Measurements from ENCODE around the gene TINAG. TPM values are rescaled to one million over a fixed set of nuclear protein-coding genes. Genes with fewer than 3 reads are reported as not detected.

The TINAG gene, protein sequence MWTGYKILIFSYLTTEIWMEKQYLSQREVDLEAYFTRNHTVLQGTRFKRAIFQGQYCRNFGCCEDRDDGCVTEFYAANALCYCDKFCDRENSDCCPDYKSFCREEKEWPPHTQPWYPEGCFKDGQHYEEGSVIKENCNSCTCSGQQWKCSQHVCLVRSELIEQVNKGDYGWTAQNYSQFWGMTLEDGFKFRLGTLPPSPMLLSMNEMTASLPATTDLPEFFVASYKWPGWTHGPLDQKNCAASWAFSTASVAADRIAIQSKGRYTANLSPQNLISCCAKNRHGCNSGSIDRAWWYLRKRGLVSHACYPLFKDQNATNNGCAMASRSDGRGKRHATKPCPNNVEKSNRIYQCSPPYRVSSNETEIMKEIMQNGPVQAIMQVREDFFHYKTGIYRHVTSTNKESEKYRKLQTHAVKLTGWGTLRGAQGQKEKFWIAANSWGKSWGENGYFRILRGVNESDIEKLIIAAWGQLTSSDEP
- polyA plus RNA-seq = not detected

- H3K27ac ChIP-seq (ENCODE audit: low read depth, low read length) = no peak within 1 kb of the TSS
- WGBS, 3 donors = 79 to 85% (median 83%) methylated on average over 10 of the region's 10 CpGs
These were observed at the start of gene TINAG for GRCh38 chr6:54308289-54308985. TINAG (plus strand) TSS chr6:54308441; CDS start chr6:54308551, 110 bp downstream.

- H3K27ac ChIP-seq (ENCODE audit: low read depth, low read length) = no peak overlapping the region
These were observed 48.2 kb upstream of the TINAG start for GRCh38 chr6:54260025-54260424.

DNA sequence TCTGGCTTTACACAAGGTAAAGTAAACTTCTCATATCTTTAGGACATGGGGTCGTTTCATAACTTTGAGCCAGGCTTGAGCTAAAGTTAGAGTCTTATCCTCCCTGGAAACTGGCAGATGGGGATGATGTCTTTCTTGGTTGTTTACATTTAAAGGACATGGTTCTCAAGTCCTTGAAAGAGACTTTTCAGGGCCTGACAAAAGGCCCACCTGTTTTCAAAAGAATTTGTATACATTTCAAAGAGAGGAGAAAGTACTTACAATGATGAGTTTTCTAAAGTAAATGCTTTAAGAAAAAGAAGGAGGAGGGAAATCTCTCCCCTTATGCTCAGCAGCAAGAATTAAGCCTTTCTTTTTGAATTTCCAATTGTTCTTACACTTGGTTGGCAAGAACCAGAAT, 45.7 kb upstream of the TINAG start:
- no peak overlapping the region for H3K27ac ChIP-seq (ENCODE audit: low read depth, low read length)
- 29 to 48% (median 48%) methylated on average over 1 of the region's 1 CpG for WGBS, 3 donors

GRCh38 chr6:54262971-54263370, 45.3 kb upstream of the TINAG start:
- no peak overlapping the region for H3K27ac ChIP-seq (ENCODE audit: low read depth, low read length)
- WGBS, 3 donors = 36 to 72% (median 68%) methylated on average over 2 of the region's 2 CpGs

DNA sequence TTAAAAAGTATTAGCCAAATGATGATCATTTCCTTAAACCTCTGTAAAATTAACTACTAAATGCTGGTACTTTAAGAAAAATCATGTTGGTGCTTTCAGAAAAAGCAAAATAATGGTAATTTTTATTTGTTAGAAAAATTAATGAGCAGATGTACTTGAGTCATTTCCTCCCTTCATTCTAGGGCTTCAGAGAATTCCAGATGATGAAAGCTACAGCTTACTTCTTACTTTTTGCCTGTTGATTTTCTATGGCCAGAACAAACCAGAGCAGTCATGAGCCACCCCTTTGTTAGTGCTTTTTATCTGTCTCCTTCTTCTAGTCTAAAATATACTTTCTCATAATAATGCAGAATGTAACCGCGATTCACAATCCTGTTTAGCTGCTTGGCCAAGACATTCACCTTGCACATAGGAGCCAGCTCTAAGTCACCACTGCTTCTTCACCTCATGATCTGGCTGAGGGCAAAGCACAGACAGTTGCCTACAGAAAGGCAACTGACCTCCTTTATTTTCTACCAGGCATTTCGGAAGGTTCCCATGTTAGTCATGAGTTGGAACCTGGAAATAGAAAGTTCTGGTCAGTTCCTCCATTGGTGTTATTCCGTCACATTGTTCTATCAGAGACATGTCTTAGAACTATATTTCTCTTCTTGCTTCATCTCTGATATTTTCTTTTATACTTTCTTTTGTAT, 43.5 kb upstream of the TINAG start:
- 93 to 96% (median 94%) methylated on average over 4 of the region's 4 CpGs for WGBS, 3 donors

GRCh38 chr6:54266400-54266923, 41.8 kb upstream of the TINAG start:
- H3K27ac ChIP-seq (ENCODE audit: low read depth, low read length) = no peak overlapping the region
- WGBS, 3 donors = 58 to 73% (median 72%) methylated on average over 5 of the region's 5 CpGs

More for the DNA sequence above, 43.5 kb upstream of the TINAG start:
- H3K27ac ChIP-seq (ENCODE audit: low read depth, low read length) = no peak overlapping the region

- WGBS, 3 donors = 18 to 45% (median 40%) methylated on average over 2 of the region's 2 CpGs
- H3K27ac ChIP-seq (ENCODE audit: low read depth, low read length) = no peak overlapping the region
These were observed 40.4 kb upstream of the TINAG start for GRCh38 chr6:54267798-54268197.

- H3K27ac ChIP-seq (ENCODE audit: low read depth, low read length) = no peak overlapping the region
- WGBS, 3 donors = 81 to 93% (median 89%) methylated on average over 6 of the region's 6 CpGs
These were observed 34.9 kb upstream of the TINAG start for GRCh38 chr6:54273214-54273820.

GRCh38 chr6:54274383-54274782, 33.9 kb upstream of the TINAG start:
- H3K27ac ChIP-seq (ENCODE audit: low read depth, low read length) = no peak overlapping the region

DNA sequence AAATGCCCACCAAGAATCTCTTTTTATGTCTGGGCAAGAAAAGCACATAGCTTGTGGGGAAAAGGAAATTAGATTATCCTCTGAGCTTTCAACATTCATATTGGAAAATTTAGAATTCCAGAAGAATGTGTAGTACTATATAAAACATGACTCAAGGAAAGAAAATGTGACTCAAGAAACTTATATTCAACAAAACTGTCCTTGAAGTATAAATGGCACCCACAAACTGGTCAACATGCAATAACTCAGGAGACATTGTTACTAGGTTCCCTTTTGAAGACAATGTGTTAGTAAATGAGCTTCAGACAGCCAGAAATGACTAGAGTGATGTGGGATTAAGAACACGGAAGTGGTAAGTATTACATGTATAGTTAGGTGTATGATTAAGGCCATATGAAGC, 26.1 kb upstream of the TINAG start:
- WGBS, 3 donors = 78 to 95% (median 86%) methylated on average over 1 of the region's 1 CpG
- no peak overlapping the region for H3K27ac ChIP-seq (ENCODE audit: low read depth, low read length)

GRCh38 chr6:54284161-54284860, 23.9 kb upstream of the TINAG start:
- H3K27ac ChIP-seq (ENCODE audit: low read depth, low read length) = no peak overlapping the region
- 78 to 79% (median 78%) methylated on average over 3 of the region's 3 CpGs for WGBS, 3 donors

DNA sequence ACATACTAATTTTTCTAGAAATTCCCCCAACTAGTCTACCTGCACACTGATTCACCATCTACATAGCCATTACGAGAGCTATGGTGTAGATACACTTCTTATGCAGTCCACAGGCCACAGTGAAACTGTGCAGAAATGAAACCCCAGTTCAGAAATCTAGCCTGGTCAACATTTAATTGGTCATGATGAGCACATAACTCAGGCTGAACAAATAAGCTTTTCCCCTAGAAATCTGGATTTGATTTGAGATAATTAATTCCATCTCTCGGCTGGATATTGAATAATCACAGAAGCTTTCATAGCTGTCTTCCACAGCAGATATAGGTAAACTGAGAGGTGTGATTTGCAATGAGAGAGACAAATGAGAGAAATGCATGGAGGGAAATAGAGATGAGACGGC, 22.6 kb upstream of the TINAG start:
- H3K27ac ChIP-seq (ENCODE audit: low read depth, low read length) = no peak overlapping the region
- WGBS, 3 donors = 69 to 85% (median 77%) methylated on average over 3 of the region's 3 CpGs

DNA sequence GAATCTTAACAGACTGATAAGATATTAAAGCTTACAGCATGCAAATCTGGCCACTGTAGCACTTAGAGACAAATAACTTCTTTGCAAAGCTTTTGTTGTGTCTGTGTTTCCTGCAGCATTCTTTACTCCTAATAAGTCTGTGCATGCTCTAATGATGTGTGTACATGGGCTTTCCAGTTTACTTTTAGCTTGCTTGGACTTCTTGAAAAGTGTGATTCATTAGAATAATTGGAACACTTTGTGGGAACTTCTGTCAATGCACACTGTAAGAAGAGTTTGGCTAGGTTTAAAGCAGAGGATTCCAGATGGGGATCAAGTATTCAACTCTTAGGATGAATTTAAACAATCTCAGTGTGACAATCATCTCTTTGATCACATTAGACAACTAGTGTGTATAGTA, 22.1 kb upstream of the TINAG start:
- no peak overlapping the region for H3K27ac ChIP-seq (ENCODE audit: low read depth, low read length)

DNA sequence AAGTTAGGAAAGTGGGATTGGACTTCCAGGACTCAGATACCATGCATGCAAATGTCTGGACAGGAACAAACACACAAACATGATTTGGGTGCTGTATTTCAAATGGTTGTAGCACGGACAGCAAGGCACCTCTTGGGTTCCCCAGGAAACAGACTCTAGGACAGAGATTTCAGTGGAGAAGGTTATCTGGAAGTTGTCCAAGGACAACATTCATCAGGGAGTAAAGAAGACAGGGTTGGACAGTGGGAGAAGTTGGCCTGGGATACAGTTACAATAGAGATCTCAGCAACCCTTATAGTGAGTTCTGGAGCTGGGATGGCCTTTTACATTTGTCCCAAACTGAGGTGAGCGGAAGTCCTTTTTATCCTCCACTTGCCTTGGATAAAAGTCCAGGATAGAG, 19.8 kb upstream of the TINAG start:
- 82 to 97% (median 88%) methylated on average over 2 of the region's 2 CpGs for WGBS, 3 donors
- H3K27ac ChIP-seq (ENCODE audit: low read depth, low read length) = no peak overlapping the region

DNA sequence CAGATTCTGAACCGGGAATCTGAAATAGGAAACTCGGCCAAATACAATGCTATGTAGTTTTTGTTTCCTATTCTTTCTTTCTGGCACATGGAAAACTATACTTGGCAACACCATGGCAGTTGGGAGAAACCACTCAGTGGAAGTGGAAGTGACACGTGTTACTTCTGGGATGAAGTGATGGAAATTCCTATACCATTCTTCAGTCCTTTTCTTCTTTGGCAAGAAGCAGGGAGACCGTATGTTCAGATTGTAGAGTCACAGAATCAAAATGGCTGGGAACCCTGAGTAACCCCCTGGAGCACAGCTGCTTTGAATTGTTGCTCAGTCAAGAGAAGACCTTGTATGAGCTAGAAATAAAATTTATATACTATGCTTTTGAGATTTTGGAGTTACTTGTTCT, 18.8 kb upstream of the TINAG start:
- no peak overlapping the region for H3K27ac ChIP-seq (ENCODE audit: low read depth, low read length)
- 76 to 78% (median 77%) methylated on average over 4 of the region's 4 CpGs for WGBS, 3 donors

DNA sequence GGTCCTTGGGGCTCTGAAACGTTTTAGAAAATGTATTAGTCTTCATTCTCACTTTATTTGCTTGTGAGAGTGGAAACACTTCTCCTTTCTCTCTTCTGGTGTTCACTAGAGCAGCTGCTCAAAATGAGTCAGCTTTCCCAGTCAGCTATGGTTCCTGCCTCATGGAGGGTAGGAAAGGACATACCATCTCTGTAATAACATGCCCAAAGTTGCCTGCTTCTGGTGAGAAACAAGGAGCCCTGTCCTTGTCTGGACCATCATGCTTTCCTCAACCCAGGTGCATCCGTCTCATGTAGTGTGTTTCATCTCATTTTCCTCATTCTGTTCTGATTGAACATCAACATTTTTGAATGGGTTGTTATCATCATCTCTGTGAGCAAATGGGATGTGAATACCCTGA, 17.1 kb upstream of the TINAG start:
- 44 to 46% (median 44%) methylated on average over 2 of the region's 2 CpGs for WGBS, 3 donors
- no peak overlapping the region for H3K27ac ChIP-seq (ENCODE audit: low read depth, low read length)

DNA sequence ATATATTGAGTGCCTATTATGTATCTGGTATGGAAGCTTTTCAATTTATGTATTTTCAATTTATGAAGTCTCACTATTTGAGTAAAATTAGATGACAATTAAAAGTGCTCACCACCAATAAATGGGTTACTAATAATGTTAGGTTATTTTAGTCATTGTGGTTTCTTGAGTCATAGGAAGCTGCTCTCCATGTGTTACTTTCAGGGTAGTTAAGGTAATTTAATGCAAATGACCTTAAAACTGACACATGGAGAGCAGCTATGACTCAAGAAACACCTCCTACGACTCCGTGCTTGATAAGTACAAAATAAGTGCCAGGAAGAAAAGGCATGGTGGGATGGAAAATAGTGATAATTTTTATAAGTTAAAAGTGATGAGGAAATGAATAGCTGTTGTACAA, 16.5 kb upstream of the TINAG start:
- 40 to 54% (median 42%) methylated on average over 2 of the region's 2 CpGs for WGBS, 3 donors
- H3K27ac ChIP-seq (ENCODE audit: low read depth, low read length) = no peak overlapping the region

DNA sequence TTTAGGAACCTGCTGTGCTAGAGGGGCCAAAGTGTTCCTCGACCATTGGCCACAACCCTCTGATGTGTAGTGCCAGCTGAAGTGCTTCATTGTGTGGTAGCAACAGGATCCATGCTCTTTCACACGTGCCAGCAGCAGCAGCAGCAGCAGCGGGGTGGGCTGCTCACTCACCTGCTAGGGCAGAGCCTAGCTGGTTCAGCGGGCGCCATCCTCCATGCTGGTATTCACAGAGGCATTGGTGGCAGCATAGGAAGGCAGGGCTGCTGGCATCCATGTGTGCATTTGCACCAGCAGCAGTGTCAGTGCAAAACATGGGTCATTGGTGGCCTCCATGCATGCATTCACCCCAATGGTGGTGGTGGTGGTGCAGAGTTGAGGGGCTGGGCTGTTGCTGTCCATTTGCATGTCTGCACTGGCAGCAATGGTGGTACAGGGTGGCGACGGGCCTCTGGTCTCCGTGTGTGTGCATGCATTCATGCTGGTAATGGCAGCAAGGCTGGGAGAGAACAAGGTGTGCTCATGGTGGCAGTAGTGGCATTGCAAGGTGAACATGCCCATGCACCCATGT, 13.2 kb upstream of the TINAG start:
- 79 to 93% (median 91%) methylated on average over 8 of the region's 8 CpGs for WGBS, 3 donors
- H3K27ac ChIP-seq (ENCODE audit: low read depth, low read length) = no peak overlapping the region
